GM06990 (cell line): Measurements from ENCODE around the gene ADORA1.

ENCODE experiments used
- DNase-seq: peaks from one replicate; pipeline ENCODE4 v3.0.0-alpha.2; 2011; ENCODE audit not compliant: insufficient read length; ENCODE audit errors: extremely low read depth
- H3K27me3 ChIP-seq: replicated peaks from 2 replicates; pipeline ENCODE4 v1.6.0; 2011; ENCODE audit warnings: low read length; ENCODE audit not compliant: control insufficient read depth, insufficient read depth
- H3K36me3 ChIP-seq: 2 replicates; pipeline ENCODE4 v1.5.1; 2011; ENCODE audit warnings: low read length; ENCODE audit not compliant: control insufficient read depth, insufficient read depth
- H3K4me3 ChIP-seq: replicated peaks from 2 replicates; pipeline ENCODE4 v1.5.1; 2011; ENCODE audit warnings: low read depth, mild to moderate bottlenecking, control low read depth, low read length
- CTCF ChIP-seq: IDR thresholded peaks from 2 replicates; pipeline ENCODE4 v1.5.1; 2011; ENCODE audit warnings: low read length, control low read depth, mild to moderate bottlenecking, inconsistent platforms; ENCODE audit not compliant: insufficient read depth, poor library complexity, severe bottlenecking

The ADORA1 gene

DNA sequence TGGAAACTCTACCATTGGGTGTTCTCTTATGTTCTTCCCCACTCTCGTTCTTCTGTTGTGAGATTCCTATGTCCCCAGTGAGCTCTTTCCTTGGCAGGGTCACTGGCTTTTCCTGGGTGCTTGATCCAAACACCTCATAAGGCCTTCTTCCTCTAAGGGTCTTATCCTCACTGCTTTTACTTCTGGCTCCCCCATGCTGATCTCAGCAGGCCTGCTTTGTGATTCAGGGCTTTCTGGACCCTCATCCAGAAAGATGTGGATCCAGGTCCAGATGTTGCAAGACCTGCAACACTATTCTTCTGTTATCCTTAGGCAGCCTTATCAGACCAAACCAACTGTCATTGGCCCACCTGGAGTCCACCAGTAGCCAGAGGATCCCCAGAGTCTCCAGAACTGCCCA is 30.5 kb upstream of the ADORA1 start:
- TF ChIP-seq CTCF, result no peak
- H3K36me3 ChIP-seq, result no peaks in the 10 kb centered on the region
- H3K27me3 ChIP-seq, result no peaks in the 10 kb centered on the region
- no peak overlapping the region for H3K4me3 ChIP-seq
- DNase-seq, result no peak

GRCh38 chr1:203098445-203098844 is 29.1 kb upstream of the ADORA1 start:
- no peak overlapping the region for H3K4me3 ChIP-seq
- H3K36me3 ChIP-seq, result no peaks in the 10 kb centered on the region
- TF ChIP-seq CTCF, result no peak
- H3K27me3 ChIP-seq, result no peaks in the 10 kb centered on the region
- DNase-seq, result no peak

- TF ChIP-seq CTCF, result no peak
- no peaks in the 10 kb centered on the region for H3K27me3 ChIP-seq
- no peak overlapping the region for H3K4me3 ChIP-seq
- DNase-seq, result no peak
- no peaks in the 10 kb centered on the region for H3K36me3 ChIP-seq
These were observed 28.5 kb upstream of the ADORA1 start for GRCh38 chr1:203098914-203099520.

DNA sequence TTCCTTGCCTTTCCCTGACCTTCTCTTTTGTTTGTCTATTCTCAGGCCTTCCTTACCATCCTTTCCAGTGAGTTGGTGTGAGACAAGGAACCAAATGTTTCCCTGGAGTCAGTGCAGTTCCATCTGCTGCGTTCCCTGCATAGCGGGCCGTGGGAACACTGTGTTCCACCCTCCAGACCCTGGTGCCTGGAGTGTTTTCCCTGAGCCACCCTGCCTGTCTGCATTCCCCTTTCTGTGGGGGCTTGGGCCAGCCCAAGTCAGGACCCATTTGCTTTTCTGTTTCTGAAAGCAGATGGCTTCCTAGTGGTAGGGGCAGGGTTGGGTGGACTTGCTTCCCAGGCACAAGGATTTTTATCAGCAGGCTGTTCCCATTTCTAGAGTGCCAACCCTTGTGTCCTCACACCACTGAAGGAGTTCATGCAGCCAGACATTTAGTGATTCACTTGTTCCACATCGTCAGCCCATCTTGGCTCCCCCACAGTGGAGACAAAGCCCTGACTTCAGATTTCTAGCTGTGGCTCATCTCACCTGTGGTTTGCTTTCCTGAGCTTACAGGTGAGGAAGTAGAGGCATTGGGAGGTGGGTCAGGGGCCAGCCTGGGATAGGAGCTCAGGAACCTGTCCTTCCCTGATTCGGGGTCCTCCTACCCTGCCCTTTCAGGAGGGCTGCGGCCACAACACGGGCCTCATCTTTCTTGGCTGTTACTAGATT is 27.6 kb upstream of the ADORA1 start:
- H3K36me3 ChIP-seq, result no peaks in the 10 kb centered on the region
- H3K27me3 ChIP-seq, result no peaks in the 10 kb centered on the region
- DNase-seq, result no peak
- H3K4me3 ChIP-seq, result no peak overlapping the region
- no peak for TF ChIP-seq CTCF

DNA sequence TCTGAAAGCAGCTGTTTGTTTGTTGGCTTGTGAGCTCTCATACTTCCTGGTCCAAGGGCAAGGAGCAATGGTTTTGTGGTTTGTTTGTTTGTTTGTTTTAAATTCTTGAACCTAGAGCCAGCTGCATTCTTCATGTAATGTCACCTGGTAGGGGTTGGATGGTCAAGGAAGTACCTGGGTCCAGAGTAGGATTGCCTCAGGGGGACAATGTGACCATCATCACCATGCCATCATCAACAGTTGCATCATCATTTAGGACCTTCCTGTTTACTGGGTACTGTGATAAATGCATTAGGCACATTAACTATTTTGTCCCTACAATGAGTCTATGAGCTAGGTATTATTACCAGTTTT is 27.0 kb upstream of the ADORA1 start:
- no peak overlapping the region for H3K4me3 ChIP-seq
- DNase-seq, result no peak
- no peak for TF ChIP-seq CTCF
- H3K36me3 ChIP-seq, result no peaks in the 10 kb centered on the region
- H3K27me3 ChIP-seq, result no peaks in the 10 kb centered on the region
